HG02938 (cell line): ENCODE data around the gene TUBGCP6.
"Not testable (repeated sequence)": the region's sequence is repeated elsewhere in the genome, so short reads cannot be mapped to it uniquely, and the experiment has no call there.

Source experiments
- ATAC-seq: cut with Tn5 transposase; IDR thresholded peaks from one replicate; pipeline ENCODE4 v1.9.1; 2021; ENCODE audit warnings: mild to moderate bottlenecking, moderate library complexity; ENCODE audit not compliant: unreplicated experiment

The TUBGCP6 gene

GRCh38 chr22:50171965-50172421, 72.8 kb downstream of the TUBGCP6 start:
- no peak for ATAC-seq

GRCh38 chr22:50171319-50171964, 73.4 kb downstream of the TUBGCP6 start:
- no peak for ATAC-seq

GRCh38 chr22:50170453-50171318, 74.1 kb downstream of the TUBGCP6 start, which contains the start of gene PANX2:
Gene PANX2, plus strand, starts transcription at chr22:50170731. Its CDS starts 0 bp downstream, at chr22:50170731.
- ATAC-seq, result no peak

DNA sequence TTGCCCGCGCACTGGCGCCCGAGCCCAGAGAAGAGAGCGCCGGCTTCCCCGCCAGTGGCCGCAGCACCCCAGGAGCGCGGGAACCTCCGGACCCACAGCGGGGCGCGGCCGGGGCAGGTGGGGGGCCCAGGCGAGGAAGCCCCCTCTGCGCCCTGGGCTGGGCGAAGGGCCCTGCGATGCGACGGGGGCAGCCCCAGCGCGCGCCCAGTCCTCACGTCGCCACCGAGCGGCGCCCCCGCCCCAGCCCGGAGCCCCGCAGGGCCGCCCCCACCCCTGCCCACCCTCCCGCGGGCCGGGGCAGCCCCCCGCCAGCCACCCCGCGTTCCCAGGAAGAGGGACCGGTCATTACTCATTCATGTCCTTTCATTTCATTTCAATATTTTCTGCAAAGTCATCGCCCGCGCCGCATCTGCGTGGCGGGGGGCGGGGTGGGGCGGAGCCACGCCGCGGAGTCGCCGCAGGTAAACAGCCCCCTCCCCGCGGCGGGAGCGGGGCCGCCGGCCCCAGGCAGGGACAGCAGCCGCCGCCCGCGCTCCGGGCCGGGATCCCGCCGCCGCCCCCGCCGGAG, 75.0 kb downstream of the TUBGCP6 start:
- no peak for ATAC-seq

- no peak for ATAC-seq
Observed at GRCh38 chr22:50169181-50169759, 75.6 kb downstream of the TUBGCP6 start.

GRCh38 chr22:50168490-50169180, 76.2 kb downstream of the TUBGCP6 start:
- not testable (repeated sequence) for ATAC-seq

DNA sequence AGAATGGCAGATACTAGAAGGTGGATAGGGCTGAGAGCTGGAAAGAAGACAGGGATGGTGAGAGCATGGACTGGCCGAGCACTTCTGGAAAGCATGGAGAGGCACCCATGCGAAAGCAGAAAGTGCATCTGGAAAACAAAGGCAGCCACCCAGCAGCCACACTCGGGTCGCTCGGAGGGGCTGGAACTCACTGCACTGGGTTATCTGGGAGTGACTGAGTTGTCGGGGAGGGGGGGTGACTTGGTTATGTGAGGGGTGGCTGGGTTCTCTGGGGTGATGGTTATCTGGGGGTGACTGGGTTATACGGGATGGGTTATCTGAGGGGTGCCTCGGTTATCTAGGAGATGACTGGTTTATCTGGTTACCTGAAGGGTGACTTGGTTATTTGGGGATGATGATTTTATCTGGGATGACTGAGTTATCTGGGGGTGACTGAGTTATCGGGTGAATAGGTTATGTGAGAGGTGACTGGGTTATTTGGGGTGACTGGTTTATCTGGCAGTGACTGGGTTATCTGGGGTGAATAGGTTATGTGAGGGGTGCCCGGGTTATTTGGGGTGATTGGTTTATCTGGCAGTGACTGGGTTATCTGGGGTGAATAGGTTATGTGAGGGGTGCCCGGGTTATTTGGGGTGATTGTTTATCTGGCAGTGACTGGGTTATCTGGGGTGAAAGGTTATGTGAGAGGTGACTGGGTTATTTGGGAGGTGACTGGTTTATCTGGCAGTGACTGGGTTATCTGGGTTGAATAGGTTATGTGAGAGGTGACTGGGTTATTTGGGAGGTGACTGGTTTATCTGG, 76.9 kb downstream of the TUBGCP6 start:
- no peak for ATAC-seq
